Panc1 (cell line): ENCODE measurements around the gene NTNG1.

Experiments used
- POLR2AphosphoS5 ChIP-seq: IDR thresholded peaks from 2 replicates; pipeline ENCODE4 v1.6.1; 2012; ENCODE audit warnings: mild to moderate bottlenecking, low read depth, low read length, moderate library complexity
- TF ChIP-seq, protein P1 (sequence below), 2 experiments: IDR thresholded peaks; 2 replicates each; pipeline ENCODE4 v1.6.1; 2011 to 2012; ENCODE audit warnings: low read depth in 2 of 2, control low read depth in 1 of 2, low read length in 1 of 2, mild to moderate bottlenecking in 1 of 2, moderate library complexity in 1 of 2; ENCODE audit not compliant: insufficient read depth in 1 of 2
- TF ChIP-seq, protein P2 (sequence below): fragments of 450-650 bp; IDR thresholded peaks from 2 replicates; pipeline ENCODE4 v1.5.1; 2017; ENCODE audit warnings: mild to moderate bottlenecking

DNA sequence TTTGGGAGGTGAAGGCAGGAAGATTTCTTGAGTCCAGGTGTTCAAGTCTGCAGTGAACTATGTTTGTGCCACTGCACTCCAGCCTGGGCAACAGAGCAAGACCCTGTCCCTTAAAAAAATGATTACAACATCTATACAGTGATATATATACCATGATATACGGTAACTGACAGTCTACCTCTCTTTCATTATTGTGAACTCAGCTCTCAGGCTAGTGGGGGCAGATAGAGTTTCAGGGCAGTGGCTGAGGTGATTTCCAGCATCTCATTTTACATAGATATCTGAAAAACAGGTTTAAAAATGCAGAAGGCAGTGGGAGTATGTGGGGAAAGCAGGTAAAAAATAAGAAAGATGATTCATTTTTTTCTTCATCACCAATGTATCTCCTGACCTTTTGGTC, 8.1 kb upstream of the NTNG1 start:
- TF ChIP-seq, protein P1, sequence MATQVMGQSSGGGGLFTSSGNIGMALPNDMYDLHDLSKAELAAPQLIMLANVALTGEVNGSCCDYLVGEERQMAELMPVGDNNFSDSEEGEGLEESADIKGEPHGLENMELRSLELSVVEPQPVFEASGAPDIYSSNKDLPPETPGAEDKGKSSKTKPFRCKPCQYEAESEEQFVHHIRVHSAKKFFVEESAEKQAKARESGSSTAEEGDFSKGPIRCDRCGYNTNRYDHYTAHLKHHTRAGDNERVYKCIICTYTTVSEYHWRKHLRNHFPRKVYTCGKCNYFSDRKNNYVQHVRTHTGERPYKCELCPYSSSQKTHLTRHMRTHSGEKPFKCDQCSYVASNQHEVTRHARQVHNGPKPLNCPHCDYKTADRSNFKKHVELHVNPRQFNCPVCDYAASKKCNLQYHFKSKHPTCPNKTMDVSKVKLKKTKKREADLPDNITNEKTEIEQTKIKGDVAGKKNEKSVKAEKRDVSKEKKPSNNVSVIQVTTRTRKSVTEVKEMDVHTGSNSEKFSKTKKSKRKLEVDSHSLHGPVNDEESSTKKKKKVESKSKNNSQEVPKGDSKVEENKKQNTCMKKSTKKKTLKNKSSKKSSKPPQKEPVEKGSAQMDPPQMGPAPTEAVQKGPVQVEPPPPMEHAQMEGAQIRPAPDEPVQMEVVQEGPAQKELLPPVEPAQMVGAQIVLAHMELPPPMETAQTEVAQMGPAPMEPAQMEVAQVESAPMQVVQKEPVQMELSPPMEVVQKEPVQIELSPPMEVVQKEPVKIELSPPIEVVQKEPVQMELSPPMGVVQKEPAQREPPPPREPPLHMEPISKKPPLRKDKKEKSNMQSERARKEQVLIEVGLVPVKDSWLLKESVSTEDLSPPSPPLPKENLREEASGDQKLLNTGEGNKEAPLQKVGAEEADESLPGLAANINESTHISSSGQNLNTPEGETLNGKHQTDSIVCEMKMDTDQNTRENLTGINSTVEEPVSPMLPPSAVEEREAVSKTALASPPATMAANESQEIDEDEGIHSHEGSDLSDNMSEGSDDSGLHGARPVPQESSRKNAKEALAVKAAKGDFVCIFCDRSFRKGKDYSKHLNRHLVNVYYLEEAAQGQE (IDR thresholded peaks at IDR 0.05; ENCODE audit: insufficient read depth in 1 of 2, low read depth in 2 of 2, low read length in 1 of 2), result no peak
- TF ChIP-seq, protein P2, sequence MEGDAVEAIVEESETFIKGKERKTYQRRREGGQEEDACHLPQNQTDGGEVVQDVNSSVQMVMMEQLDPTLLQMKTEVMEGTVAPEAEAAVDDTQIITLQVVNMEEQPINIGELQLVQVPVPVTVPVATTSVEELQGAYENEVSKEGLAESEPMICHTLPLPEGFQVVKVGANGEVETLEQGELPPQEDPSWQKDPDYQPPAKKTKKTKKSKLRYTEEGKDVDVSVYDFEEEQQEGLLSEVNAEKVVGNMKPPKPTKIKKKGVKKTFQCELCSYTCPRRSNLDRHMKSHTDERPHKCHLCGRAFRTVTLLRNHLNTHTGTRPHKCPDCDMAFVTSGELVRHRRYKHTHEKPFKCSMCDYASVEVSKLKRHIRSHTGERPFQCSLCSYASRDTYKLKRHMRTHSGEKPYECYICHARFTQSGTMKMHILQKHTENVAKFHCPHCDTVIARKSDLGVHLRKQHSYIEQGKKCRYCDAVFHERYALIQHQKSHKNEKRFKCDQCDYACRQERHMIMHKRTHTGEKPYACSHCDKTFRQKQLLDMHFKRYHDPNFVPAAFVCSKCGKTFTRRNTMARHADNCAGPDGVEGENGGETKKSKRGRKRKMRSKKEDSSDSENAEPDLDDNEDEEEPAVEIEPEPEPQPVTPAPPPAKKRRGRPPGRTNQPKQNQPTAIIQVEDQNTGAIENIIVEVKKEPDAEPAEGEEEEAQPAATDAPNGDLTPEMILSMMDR, result no peak
- TF ChIP-seq POLR2AphosphoS5, result no peak
